Spleen (tissue), 11 donors: Measurements from ENCODE around the gene ATXN7. TPM values are rescaled to one million over a fixed set of nuclear protein-coding genes. Genes with fewer than 3 reads are reported as not detected.

Experiments used
- DNase-seq: peaks from one replicate; pipeline ENCODE4 v3.0.0-alpha.2; 2020
- H3K27ac ChIP-seq, 8 donors: fragments of 200-600 bp; sonication (generic) in 7 of 8; 1 replicate in 4 of 8; 2 replicates in 4 of 8; pipeline versions ENCODE4 v1.5.0 to v1.8.0; 2016 to 2021; ENCODE audit warnings: inconsistent platforms in 4 of 8, mild to moderate bottlenecking in 4 of 8, moderate library complexity in 1 of 8
- H3K27me3 ChIP-seq, 7 donors: fragments of 200-600 bp; sonication (generic) in 6 of 7; replicated peaks in 1 of 7; 1 replicate in 4 of 7; 2 replicates in 3 of 7; pipeline versions ENCODE4 v1.5.0 to v1.8.0; 2016 to 2021; ENCODE audit warnings: inconsistent platforms in 3 of 7, mild to moderate bottlenecking in 1 of 7
- H3K36me3 ChIP-seq, 6 donors: fragments of 200-600 bp; sonication (generic) in 5 of 6; 1 replicate in 4 of 6; 2 replicates in 2 of 6; pipeline versions ENCODE4 v1.5.0 to v1.8.0; 2016 to 2021; ENCODE audit warnings: inconsistent platforms in 2 of 6
- H3K4me1 ChIP-seq, 6 donors: fragments of 200-600 bp; sonication (generic) in 5 of 6; 1 replicate in 3 of 6; 2 replicates in 3 of 6; pipeline versions ENCODE4 v1.5.0 to v1.8.0; 2016 to 2021; ENCODE audit warnings: inconsistent platforms in 3 of 6
- H3K4me3 ChIP-seq, 8 donors: fragments of 200-600 bp; sonication (generic) in 7 of 8; 1 replicate in 4 of 8; 2 replicates in 4 of 8; pipeline versions ENCODE4 v1.5.0 to v1.8.0; 2016 to 2021; ENCODE audit warnings: inconsistent platforms in 4 of 8, mild to moderate bottlenecking in 4 of 8, moderate library complexity in 2 of 8
- H3K9me3 ChIP-seq, 8 donors: fragments of 200-600 bp; sonication (generic) in 7 of 8; 1 replicate in 4 of 8; 2 replicates in 4 of 8; pipeline versions ENCODE4 v1.5.0 to v1.8.0; 2016 to 2021; ENCODE audit warnings: inconsistent platforms in 4 of 8
- CTCF ChIP-seq, 11 experiments: fragments of 200-600 bp in 7 of 11; fragments of 450-650 bp in 4 of 11; sonication (generic) in 4 of 11; IDR thresholded peaks in 8 of 11; conservative IDR thresholded peaks in 3 of 11; 1 replicate in 7 of 11; 2 replicates in 4 of 11; pipeline versions ENCODE4 v1.4.0 to v1.8.0; 2016 to 2021; ENCODE audit warnings: antibody characterized with exemption in 11 of 11, inconsistent platforms in 4 of 11, mild to moderate bottlenecking in 1 of 11
- POLR2A ChIP-seq, 3 donors: fragments of 450-650 bp; IDR thresholded peaks; one replicate each; pipeline ENCODE4 v1.5.1; 2017; ENCODE audit warnings: antibody characterized with exemption in 3 of 3, mild to moderate bottlenecking in 1 of 3
- POLR2AphosphoS5 ChIP-seq, 3 donors: sonication (generic); formaldehyde crosslinking; IDR thresholded peaks; one replicate each; pipeline ENCODE4 v1.5.1; 2017; ENCODE audit warnings: antibody characterized with exemption in 3 of 3
- WGBS, 5 donors: extraction: QIAGEN DNeasy Blood & Tissue Kit in 3 of 5; methylation state at CpG; one replicate each; pipeline versions ENCODE4 v1.1.5 to v1.1.7; 2013 to 2018; 5-methylcytosine and 5-hydroxymethylcytosine counted together
- intact Hi-C: fragments of 100-400 bp; cut with DNase I; formaldehyde crosslinking; loops from one replicate; pipeline ENCODE4 v1.15.0; 2023; ENCODE audit warnings: low total_unique reads
- polyA plus RNA-seq, 3 donors: library from polyadenylated mRNA; stranded (reverse); fragments of 200-250 nt; gene quantifications; one replicate each; pipeline ENCODE4 v1.2.1, GENCODE V29; 2013
- total RNA-seq, 7 donors: library from RNA; depleted of rRNA in 3 of 7; stranded (reverse); fragments of >200 nt in 3 of 7; fragmentation: NEBNext Ultra II Directional in 4 of 7; extraction: Animal tissue kit (Norgen Biotek cat#: 25700) in 4 of 7; gene quantifications; one replicate each; pipeline versions ENCODE4 v1.1.0 to v1.2.1, GENCODE V29; 2016 to 2021
- donor health status: healthy with polysubstance abuse.
- donor health status: DM: no; HTN: no; CAD: no; lungs with moderate emphysema.
- donor health status: DM: no; HTN: no; CAD: no.
- donor health status: Bipolar disorder and iron deficiency.
- donor health status: healthy.
- donor health status: DM: no; HTN: no; CAD: no.
- donor health status: DM: yes; HTN: yes; CAD: no.

ATXN7 gene
- total and polyA plus RNA-seq, 10 donors = 1.9 to 91.8 (median 54.7) TPM

GRCh38 chr3:64023861-64024223 lies 160.2 kb downstream of the ATXN7 start:
- TF ChIP-seq POLR2A (IDR thresholded peaks at IDR 0.05) (no peak), POLR2AphosphoS5 (IDR thresholded peaks at IDR 0.05) (no peak), CTCF (IDR thresholded peaks at IDR 0.05 in 8 of 11, conservative IDR thresholded peaks at IDR 0.05 in 3 of 11) (no peak)
- Histone ChIP-seq H3K9me3 (no peaks in the 10 kb centered on the region), H3K36me3 (peaks cover 0 to 33% (median 18%) of the 10 kb centered on the region in 6 donors), H3K27ac (peak overlapping the region; percentile 72 to 89 (median 86)), H3K4me1 (peaks cover 18 to 43% (median 36%) of the 10 kb centered on the region in 6 donors), H3K4me3 (peak overlapping the region in 6 of 8 donors; percentile 62 to 97 (median 84)), H3K27me3 (peaks cover 0 to 19% (median 0%) of the 10 kb centered on the region in 7 donors)
- intact Hi-C loops = no loop called here
- 69 to 78% (median 72%) methylated on average over 5 of the region's 5 CpGs for WGBS, 5 donors
- DNase-seq = no peak

- 44 to 69% (median 57%) methylated on average over 2 of the region's 2 CpGs for WGBS, 5 donors
- intact Hi-C loops = no loop called here
- H3K36me3 ChIP-seq = peaks cover 0 to 8% (median under 1%) of the 10 kb centered on the region in 6 donors
Observed at GRCh38 chr3:64026346-64026745, 162.7 kb downstream of the ATXN7 start.

DNA sequence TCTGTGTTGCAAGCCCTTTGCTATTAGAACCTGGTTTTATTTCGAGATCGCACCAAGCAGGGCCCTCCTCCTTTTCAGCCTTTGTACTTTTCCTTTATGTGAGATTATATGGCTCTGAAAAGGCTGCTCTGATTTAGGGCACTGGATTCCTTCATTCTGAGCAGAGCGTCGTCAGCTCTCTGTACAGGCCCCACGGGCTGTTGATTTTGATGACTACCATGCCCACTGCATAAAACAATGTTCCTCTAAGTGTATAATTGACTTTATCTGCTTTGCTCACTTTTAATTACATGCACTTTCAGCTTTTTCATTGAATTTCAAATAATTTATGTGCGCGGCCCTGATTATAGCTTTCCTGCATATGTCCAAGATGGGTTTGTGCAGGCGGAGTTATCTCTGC lies 164.0 kb downstream of the ATXN7 start:
- WGBS, 5 donors = 76 to 86% (median 82%) methylated on average over 8 of the region's 8 CpGs
- no peak overlapping the region for H3K27ac ChIP-seq
- no peak overlapping the region for H3K4me3 ChIP-seq
- no peak for DNase-seq
- TF ChIP-seq POLR2AphosphoS5 (IDR thresholded peaks at IDR 0.05) = no peak
- TF ChIP-seq POLR2A (IDR thresholded peaks at IDR 0.05) = no peak
- no peak for TF ChIP-seq CTCF (IDR thresholded peaks at IDR 0.05 in 8 of 11, conservative IDR thresholded peaks at IDR 0.05 in 3 of 11)
- peaks cover 0 to 30% (median 6%) of the 10 kb centered on the region in 7 donors for H3K27me3 ChIP-seq
- intact Hi-C loops = no loop called here
- no peaks in the 10 kb centered on the region for H3K36me3 ChIP-seq
- peaks cover 0 to 24% (median 20%) of the 10 kb centered on the region in 6 donors for H3K4me1 ChIP-seq
- no peaks in the 10 kb centered on the region for H3K9me3 ChIP-seq

More at GRCh38 chr3:64026346-64026745, 162.7 kb downstream of the ATXN7 start:
- Histone ChIP-seq H3K27ac (no peak overlapping the region), H3K27me3 (peaks cover 0 to 30% (median 6%) of the 10 kb centered on the region in 7 donors), H3K4me3 (no peak overlapping the region), H3K9me3 (no peaks in the 10 kb centered on the region), H3K4me1 (peaks cover 7 to 37% (median 33%) of the 10 kb centered on the region in 6 donors)
- no peak for TF ChIP-seq POLR2A (IDR thresholded peaks at IDR 0.05)
- no peak for TF ChIP-seq CTCF (IDR thresholded peaks at IDR 0.05 in 8 of 11, conservative IDR thresholded peaks at IDR 0.05 in 3 of 11)
- TF ChIP-seq POLR2AphosphoS5 (IDR thresholded peaks at IDR 0.05) = no peak
- DNase-seq = no peak

DNA sequence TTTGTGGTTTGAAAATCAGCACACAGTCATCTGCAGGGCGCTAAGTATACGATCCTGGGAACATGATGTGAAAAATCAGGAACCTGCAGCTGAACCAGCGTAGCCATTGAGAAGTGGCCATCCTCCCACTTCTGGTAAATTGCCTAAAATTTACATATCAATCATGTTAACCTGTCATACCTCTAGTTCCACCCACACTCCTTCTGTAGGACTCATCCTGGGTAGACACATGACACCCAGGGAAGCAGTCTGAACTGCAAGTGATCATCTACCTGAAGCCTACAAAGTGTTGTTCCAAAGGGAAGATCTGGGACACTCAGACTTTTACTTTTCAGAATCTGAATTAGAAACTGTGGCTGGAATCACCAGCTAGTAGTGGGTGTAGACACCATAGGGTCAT lies 165.1 kb downstream of the ATXN7 start:
- intact Hi-C loops = no loop called here
- 27 to 51% (median 33%) methylated on average over 3 of the region's 3 CpGs for WGBS, 5 donors

More for the DNA sequence above, 165.1 kb downstream of the ATXN7 start:
- no peak for DNase-seq
- Histone ChIP-seq H3K9me3 (peaks cover 0 to under 1% (median 0%) of the 10 kb centered on the region in 8 donors), H3K27ac (no peak overlapping the region), H3K27me3 (peaks cover 0 to 30% (median 6%) of the 10 kb centered on the region in 7 donors), H3K4me3 (no peak overlapping the region), H3K4me1 (peaks cover 0 to 17% (median 14%) of the 10 kb centered on the region in 6 donors), H3K36me3 (no peaks in the 10 kb centered on the region)
- no peak for TF ChIP-seq POLR2A (IDR thresholded peaks at IDR 0.05)
- no peak for TF ChIP-seq CTCF (IDR thresholded peaks at IDR 0.05 in 8 of 11, conservative IDR thresholded peaks at IDR 0.05 in 3 of 11)
- no peak for TF ChIP-seq POLR2AphosphoS5 (IDR thresholded peaks at IDR 0.05)
